ENCODE results near the gene RTP2.

Gene RTP2

DNA sequence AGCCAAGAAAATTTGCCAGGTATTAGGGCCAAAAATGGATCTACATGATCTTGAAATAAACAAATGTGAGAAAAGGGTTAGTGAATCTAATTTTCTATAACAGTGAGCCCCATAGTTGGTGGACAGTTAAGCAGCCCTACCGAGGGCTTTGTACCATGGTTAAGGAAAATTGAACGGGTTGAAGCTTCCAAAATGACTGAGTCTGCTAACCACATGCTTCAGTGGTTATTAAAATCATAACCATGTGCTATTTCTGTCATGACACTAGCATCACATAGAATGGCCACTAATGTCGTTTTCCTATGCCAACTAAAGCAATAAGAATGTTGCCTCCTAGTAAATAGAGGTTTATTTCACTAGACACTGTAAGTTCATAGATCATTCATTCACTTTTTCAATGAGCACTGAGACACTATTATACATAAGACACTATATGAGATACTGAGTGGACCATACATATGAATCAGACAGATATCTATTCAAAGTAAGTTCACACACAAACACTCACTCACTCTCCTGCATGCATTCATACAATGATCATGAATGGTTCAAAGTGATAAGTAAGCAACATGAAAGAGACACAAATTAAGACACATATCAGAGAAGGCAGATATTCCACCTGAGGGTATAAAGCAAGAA lies 36.5 kb downstream of the RTP2 start:
- no peak for DNase-seq

DNA sequence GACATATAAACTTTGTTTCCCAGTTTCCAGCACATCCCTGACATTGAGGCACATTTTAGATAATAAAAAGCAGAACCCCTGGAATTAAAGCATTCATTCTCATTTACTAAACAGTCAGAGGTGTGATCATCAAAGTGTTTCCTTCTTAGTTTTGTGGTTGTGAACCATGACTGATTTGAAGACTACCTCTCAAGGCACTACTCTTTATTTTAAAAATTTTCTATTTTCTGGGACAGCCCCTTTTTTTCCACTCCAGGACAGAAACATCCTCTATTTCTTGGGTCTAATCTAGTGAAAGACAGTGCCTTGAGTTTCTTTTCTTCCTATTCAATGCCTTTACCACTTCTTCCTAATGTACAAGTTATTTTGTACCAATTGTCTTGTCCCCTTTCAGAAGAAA lies 37.3 kb downstream of the RTP2 start:
- DNase-seq = no peak

DNA sequence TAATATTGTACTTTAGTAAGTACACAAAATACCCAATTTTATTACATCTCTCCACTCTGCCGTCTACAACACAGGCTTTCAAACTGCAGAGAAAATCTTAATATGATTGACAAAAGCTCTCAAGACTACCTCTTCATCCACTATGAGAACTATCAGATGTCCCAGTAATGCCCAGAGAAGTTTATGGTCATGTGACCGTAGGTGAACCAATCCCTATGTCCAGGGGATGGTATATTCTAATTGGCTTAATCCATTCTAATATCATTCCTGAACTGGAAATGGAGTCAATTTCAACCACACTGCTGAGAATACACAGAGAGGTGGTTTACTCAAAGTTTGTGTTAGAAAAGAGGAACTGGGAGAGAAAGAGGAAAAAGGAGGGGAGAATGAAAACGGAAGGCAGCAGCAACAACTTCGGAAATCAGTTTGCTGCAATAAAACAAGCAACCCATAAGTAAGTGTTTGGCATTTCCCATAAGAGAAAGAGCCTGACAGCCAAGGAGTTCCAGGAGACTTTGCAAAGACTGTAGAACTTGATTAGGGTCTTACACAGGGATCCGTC lies 39.4 kb downstream of the RTP2 start:
- DNase-seq = no peak

DNA sequence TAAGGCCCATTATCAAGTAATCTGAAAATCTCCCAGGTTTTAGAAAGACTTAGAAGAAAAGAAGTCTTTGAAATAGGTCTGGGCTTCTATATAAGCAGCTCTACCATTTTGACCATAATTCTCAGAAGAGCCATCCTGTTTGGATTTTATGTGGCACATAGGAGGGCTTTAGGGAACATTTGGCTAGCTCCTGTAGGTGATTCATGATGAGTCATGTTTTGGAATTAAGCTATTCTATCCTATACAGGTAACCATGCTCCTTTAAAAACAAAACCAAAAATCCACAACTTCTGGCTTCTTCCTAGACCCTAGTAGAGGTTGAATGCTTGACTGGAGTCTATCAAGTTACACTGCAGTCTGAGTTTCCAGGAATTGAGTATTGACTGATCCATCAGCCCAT lies 41.1 kb downstream of the RTP2 start:
- no peak for DNase-seq

DNA sequence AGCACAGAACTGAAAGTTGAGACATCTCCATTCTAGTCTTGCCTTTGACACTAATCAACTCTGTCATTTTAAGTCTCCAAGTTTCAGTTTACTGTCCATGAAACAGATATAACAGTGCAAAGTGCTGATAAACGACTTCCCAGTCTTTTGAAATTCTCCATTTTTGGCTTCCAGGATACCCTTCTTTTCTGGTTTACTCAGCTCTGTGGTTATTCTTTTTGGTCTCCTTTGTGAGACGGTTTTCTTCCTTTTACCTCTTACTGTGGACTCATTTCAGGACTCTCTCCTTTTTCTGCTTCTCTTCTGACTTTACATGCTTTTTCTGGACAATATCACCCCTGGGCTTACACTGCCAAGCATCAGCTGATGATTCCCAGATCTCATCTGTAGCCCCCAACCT lies 51.1 kb downstream of the RTP2 start:
- no peak for DNase-seq

Data from HCEC 1CT (cell line).